SU-DHL-6 (cell line): Measurements from ENCODE around the gene CENPX.

Source experiments
- H2AFZ ChIP-seq: fragments of 200-600 bp; sonication (generic); 2 replicates; pipeline ENCODE4 v1.6.1; 2014; ENCODE audit warnings: low read depth, mild to moderate bottlenecking, moderate library complexity, mixed read lengths, antibody characterized with exemption, low read length; ENCODE audit not compliant: severe bottlenecking
- H3F3A ChIP-seq: fragments of 200-600 bp; shearing (Covaris generic); 2 replicates; pipeline ENCODE4 v1.6.0; 2016; ENCODE audit warnings: antibody characterized with exemption, mild to moderate bottlenecking; ENCODE audit not compliant: insufficient read depth
- H3K27ac ChIP-seq: fragments of 200-600 bp; sonication (generic); 2 replicates; pipeline ENCODE4 v1.5.1; 2016; ENCODE audit warnings: low read depth, mild to moderate bottlenecking, low read length, moderate library complexity, mixed read lengths
- H3K27me3 ChIP-seq: fragments of 200-600 bp; sonication (generic), shearing (Covaris generic); 2 replicates; pipeline ENCODE4 v1.6.0; 2014; ENCODE audit warnings: mild to moderate bottlenecking, low read length
- H3K36me3 ChIP-seq: fragments of 200-600 bp; sonication (generic); 2 replicates; pipeline ENCODE4 v1.6.1; 2014; ENCODE audit warnings: mild to moderate bottlenecking, low read length, mixed read lengths
- H3K4me2 ChIP-seq: fragments of 300-600, 200-600 bp; shearing (Covaris generic), sonication (generic); 2 replicates; pipeline ENCODE4 v1.6.0; 2014; ENCODE audit warnings: low read length, low read depth, mild to moderate bottlenecking; ENCODE audit not compliant: poor library complexity, severe bottlenecking
- H3K4me3 ChIP-seq: fragments of 200-600 bp; sonication (generic); 2 replicates; pipeline ENCODE4 v1.5.1; 2014; ENCODE audit warnings: antibody characterized with exemption, low read length, mild to moderate bottlenecking, mixed read lengths; ENCODE audit not compliant: insufficient read depth, poor library complexity, severe bottlenecking
- H3K79me2 ChIP-seq: fragments of 200-600 bp; sonication (generic); 2 replicates; pipeline ENCODE4 v1.6.1; 2014; ENCODE audit warnings: mild to moderate bottlenecking, low read length, moderate library complexity; ENCODE audit not compliant: insufficient read depth
- H3K9ac ChIP-seq: fragments of 200-600 bp; sonication (generic); 2 replicates; pipeline ENCODE4 v1.7.0; 2014; ENCODE audit warnings: mild to moderate bottlenecking, low read length
- H3K9me2 ChIP-seq: fragments of 200-600 bp; sonication (generic); replicated peaks from 2 replicates; pipeline ENCODE4 v1.6.1; 2014; ENCODE audit warnings: low read length; ENCODE audit not compliant: insufficient read depth
- H3K9me3 ChIP-seq: fragments of 200-600 bp; sonication (generic); 2 replicates; pipeline ENCODE4 v1.6.1; 2014; ENCODE audit warnings: low read length, mixed read lengths; ENCODE audit not compliant: insufficient read depth
- H4K20me1 ChIP-seq: fragments of 200-600 bp; sonication (generic); 2 replicates; pipeline ENCODE4 v1.6.1; 2014; ENCODE audit warnings: low read depth, mild to moderate bottlenecking, antibody characterized with exemption, low read length, moderate library complexity, mixed read lengths
- EZH2phosphoT487 ChIP-seq: fragments of 200-600 bp; sonication (generic), shearing (Covaris generic); conservative IDR thresholded peaks from 2 replicates; pipeline ENCODE4 v1.6.1; 2018; ENCODE audit warnings: mild to moderate bottlenecking, antibody characterized with exemption, low read length, moderate library complexity, mixed read lengths
- TF ChIP-seq, protein P1 (sequence below): fragments of 200-600 bp; sonication (generic); IDR thresholded peaks from one replicate; pipeline ENCODE4 v1.5.1; 2017; ENCODE audit warnings: antibody characterized with exemption, mild to moderate bottlenecking, low read length, moderate library complexity; ENCODE audit not compliant: insufficient read depth, poor library complexity, severe bottlenecking

Gene CENPX

DNA sequence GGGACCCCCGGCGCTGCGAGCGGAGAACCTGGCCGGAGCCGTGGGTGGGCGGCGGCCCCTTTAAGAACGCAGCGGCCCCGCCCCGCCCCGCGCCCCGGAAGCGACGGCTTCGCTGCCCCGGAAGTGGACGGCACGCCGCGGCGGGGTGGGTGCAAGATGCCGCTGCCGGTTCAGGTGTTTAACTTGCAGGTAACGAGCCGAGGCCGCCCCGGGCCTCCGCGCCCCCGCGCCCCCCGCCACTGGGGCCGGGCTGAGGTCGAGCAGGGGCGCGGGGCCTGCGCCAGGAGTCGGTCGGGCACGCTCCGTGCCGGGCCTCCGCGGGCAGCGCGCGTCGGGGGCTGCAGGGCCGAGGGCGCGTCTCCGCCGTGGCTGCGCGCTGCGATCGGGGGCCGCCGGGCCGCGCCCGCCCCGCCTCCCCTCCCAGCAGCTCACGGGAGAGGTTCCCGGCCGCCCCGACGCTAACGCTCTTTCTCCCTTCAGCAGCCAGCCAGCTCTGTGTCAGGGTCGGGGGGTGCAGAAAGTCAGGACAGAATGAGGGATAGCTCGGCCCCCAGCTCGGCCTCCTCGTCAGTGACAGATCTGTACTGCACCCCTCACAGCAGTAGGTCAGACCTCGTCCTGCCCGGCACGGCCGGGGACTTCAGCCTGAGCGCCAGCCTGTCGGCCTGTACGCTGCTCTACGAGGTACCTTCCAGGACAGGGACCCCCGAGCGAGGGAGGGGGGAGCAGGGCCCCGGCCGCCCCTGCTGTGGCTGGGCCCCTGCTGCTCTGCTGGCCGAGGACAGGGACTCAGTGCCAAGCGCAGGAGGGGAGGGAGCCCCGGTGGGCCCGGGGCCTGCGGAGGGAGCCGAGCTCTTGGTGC lies 29.3 kb upstream of the CENPX start, which contains the start of the genes GPS1 and RFNG:
TSS of gene GPS1 (plus strand) at position 123 of the 862 bp plus-strand sequence. CDS start at position 157, 34 bp downstream.
TSS of gene RFNG (minus strand) at position 36 of the 862 bp plus-strand sequence. CDS start 45 bp downstream, outside the sequence.
- H3K9me3 ChIP-seq: no peaks in the 10 kb centered on the region
- peak within 1 kb of the TSS; percentile 71 for H3K9ac ChIP-seq
- H3K27me3 ChIP-seq: no peaks in the 10 kb centered on the region
- H3K9me2 ChIP-seq: no peaks in the 10 kb centered on the region
- no peaks in the 10 kb centered on the region for H3K36me3 ChIP-seq
- H3K4me3 ChIP-seq: peak within 1 kb of the TSS; percentile 96
- no peak within 1 kb of the TSS for H2AFZ ChIP-seq
- TF ChIP-seq, protein P1, sequence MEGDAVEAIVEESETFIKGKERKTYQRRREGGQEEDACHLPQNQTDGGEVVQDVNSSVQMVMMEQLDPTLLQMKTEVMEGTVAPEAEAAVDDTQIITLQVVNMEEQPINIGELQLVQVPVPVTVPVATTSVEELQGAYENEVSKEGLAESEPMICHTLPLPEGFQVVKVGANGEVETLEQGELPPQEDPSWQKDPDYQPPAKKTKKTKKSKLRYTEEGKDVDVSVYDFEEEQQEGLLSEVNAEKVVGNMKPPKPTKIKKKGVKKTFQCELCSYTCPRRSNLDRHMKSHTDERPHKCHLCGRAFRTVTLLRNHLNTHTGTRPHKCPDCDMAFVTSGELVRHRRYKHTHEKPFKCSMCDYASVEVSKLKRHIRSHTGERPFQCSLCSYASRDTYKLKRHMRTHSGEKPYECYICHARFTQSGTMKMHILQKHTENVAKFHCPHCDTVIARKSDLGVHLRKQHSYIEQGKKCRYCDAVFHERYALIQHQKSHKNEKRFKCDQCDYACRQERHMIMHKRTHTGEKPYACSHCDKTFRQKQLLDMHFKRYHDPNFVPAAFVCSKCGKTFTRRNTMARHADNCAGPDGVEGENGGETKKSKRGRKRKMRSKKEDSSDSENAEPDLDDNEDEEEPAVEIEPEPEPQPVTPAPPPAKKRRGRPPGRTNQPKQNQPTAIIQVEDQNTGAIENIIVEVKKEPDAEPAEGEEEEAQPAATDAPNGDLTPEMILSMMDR: no peak
- no peak for TF ChIP-seq EZH2phosphoT487
- H3K27ac ChIP-seq: no peak within 1 kb of the TSS
- no peaks in the 10 kb centered on the region for H4K20me1 ChIP-seq
- H3K79me2 ChIP-seq: peaks cover 10% of the 10 kb centered on the region
- H3K4me2 ChIP-seq: peak within 1 kb of the TSS; percentile 67
- H3F3A ChIP-seq: no peaks in the 10 kb centered on the region

DNA sequence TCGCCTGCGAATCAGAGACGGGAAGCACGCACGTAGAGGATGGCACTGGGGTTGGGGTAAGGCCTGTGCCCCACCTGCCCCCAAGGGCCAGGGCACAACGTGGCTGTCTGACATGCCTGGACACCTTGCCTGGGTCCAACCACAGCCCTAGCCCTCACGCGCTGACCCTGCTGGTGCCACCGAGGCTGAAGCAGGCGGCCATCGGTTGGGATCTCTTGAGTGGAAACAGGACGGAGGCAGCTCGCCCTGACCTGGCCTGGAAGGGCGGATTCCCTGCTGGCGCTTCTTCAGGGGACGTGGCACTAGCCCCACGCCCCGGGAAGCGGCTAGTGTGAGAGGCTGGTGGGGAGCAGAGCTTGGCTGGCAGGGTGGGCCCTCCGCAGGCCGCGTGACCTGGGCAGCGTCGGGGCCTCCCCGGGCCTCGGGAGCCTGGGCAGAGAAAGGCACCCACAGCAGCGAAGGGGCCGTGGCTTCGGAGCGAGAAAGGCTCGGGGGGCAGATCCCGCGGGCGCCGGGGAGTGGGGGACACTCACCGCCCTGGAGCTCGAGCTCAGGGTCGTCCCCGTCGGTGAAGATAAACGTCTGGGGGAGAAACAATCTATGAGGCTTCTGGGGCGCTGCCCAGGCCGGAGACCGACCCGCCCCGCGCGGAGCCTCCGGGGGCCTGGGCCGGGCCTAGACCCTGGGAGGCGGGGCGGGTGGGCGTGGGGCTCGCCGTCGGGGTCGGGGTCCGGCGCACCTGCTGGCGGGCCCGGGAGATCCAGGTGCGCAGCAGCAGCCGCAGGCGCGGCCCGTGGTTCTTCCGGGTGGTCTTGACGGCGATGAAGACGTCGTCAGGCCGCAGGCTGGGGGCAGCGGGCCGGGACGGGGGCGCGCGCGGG lies 28.3 kb upstream of the CENPX start:
- no peak for TF ChIP-seq EZH2phosphoT487
- TF ChIP-seq, protein P1: no peak
- Histone ChIP-seq H3K4me2 (peak overlapping the region; percentile 53), H3K9ac (peak overlapping the region; percentile 55), H3K4me3 (peak overlapping the region; percentile 47), H4K20me1 (no peaks in the 10 kb centered on the region), H3K27ac (no peak overlapping the region), H2AFZ (no peak overlapping the region), H3K79me2 (peaks cover 10% of the 10 kb centered on the region), H3K9me2 (no peaks in the 10 kb centered on the region), H3F3A (no peaks in the 10 kb centered on the region), H3K36me3 (no peaks in the 10 kb centered on the region), H3K9me3 (no peaks in the 10 kb centered on the region), H3K27me3 (no peaks in the 10 kb centered on the region)

DNA sequence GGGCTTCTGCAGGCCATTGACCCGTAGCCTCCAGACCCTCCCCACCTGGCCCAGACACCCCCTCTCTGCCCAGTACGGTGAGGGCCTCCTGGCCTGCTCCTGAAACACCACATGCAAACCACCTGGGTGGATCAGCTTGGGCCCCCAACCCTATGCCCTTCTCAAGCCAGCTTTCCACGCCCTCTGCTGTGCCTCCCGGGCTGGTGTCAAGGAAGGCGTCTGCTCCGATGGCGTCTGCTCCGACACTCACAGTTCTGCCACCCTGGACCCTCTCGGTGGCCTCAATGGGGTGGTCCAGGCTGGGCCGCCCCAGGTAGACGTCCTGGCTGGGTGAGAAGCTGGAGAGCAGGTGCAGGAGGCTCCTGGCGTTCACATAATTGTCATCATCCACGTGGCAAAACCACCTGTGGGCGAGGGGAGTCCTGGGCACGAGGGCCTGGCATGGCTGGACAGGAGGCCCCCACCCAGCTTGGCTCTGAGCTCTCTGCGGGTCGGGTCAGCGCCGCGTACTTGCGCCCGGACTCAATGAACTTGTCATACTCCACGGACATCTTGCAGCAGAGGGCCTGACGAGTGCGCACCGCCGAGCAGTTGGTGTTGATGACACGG lies 27.6 kb upstream of the CENPX start:
- Histone ChIP-seq H3K4me3 (no peak overlapping the region), H4K20me1 (no peaks in the 10 kb centered on the region), H3K9ac (no peak overlapping the region), H3K9me2 (no peaks in the 10 kb centered on the region), H3F3A (no peaks in the 10 kb centered on the region), H3K4me2 (no peak overlapping the region), H3K9me3 (no peaks in the 10 kb centered on the region), H2AFZ (no peak overlapping the region), H3K36me3 (no peaks in the 10 kb centered on the region), H3K27me3 (no peaks in the 10 kb centered on the region), H3K79me2 (peaks cover 10% of the 10 kb centered on the region), H3K27ac (no peak overlapping the region)
- TF ChIP-seq, protein P1: no peak
- TF ChIP-seq EZH2phosphoT487: no peak
